BLaER1 treated with 17β-estradiol and CSF1 and Interleukin-3, amounts not matched to agents 10 nM and 100 nM (cell line): ENCODE results near the gene EPHA3.

Experiments used
- H3K27ac ChIP-seq, 11 experiments: shearing (Covaris generic); formaldehyde crosslinking; 2 replicates each; pipeline ENCODE4 v1.8.1; 2022
- H3K27me3 ChIP-seq, 11 experiments: shearing (Covaris generic); formaldehyde crosslinking; 2 replicates each; pipeline ENCODE4 v1.8.1; 2022
- H3K36me3 ChIP-seq, 11 experiments: shearing (Covaris generic); formaldehyde crosslinking; 2 replicates each; pipeline ENCODE4 v1.8.1; 2022
- H3K4me1 ChIP-seq, 10 experiments: shearing (Covaris generic); formaldehyde crosslinking; 2 replicates each; pipeline ENCODE4 v1.8.1; 2022
- H3K4me2 ChIP-seq, 11 experiments: shearing (Covaris generic); formaldehyde crosslinking; 2 replicates each; pipeline ENCODE4 v1.8.1; 2022
- H3K4me3 ChIP-seq, 10 experiments: shearing (Covaris generic); formaldehyde crosslinking; 2 replicates each; pipeline ENCODE4 v1.8.1; 2022
- H3K9ac ChIP-seq, 11 experiments: shearing (Covaris generic); formaldehyde crosslinking; 2 replicates each; pipeline ENCODE4 v1.8.1; 2022
- H3K9me3 ChIP-seq, 11 experiments: shearing (Covaris generic); formaldehyde crosslinking; replicated peaks in 1 of 11; 2 replicates each; pipeline ENCODE4 v1.8.1; 2022
- H4K20me1 ChIP-seq, 11 experiments: shearing (Covaris generic); formaldehyde crosslinking; 2 replicates each; pipeline ENCODE4 v1.8.1; 2022
- Cebpa-rat ChIP-seq, 11 experiments: shearing (Covaris generic); IDR thresholded peaks; 2 replicates each; pipeline ENCODE4 v1.8.1; 2022

Gene EPHA3

DNA sequence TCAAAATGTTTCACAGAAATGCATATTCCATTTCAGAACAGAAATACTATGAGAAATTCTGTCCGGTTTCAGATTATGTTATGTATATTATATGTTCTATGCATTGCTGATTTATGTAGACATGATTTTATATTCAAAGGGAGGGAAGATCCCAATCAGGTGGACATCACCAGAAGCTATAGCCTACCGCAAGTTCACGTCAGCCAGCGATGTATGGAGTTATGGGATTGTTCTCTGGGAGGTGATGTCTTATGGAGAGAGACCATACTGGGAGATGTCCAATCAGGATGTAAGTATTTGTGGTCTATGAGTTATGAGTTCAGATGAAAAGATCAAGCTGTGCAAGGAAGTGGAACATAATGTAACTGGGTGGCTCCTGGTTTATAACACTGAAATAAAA is 341.7 kb downstream of the EPHA3 start:
- H3K27me3 ChIP-seq, result no peaks in the 10 kb centered on the region
- no peak overlapping the region for H3K4me3 ChIP-seq
- peaks cover 20 to 86% (median 59%) of the 10 kb centered on the region in 11 experiments for H3K36me3 ChIP-seq
- H3K4me2 ChIP-seq, result no peak overlapping the region
- no peak overlapping the region for H3K27ac ChIP-seq
- H3K9me3 ChIP-seq, result no peaks in the 10 kb centered on the region
- no peaks in the 10 kb centered on the region for H3K4me1 ChIP-seq
- H3K9ac ChIP-seq, result no peak overlapping the region
- H4K20me1 ChIP-seq, result no peaks in the 10 kb centered on the region
- no peak for TF ChIP-seq Cebpa-rat (IDR thresholded peaks at IDR 0.05)

DNA sequence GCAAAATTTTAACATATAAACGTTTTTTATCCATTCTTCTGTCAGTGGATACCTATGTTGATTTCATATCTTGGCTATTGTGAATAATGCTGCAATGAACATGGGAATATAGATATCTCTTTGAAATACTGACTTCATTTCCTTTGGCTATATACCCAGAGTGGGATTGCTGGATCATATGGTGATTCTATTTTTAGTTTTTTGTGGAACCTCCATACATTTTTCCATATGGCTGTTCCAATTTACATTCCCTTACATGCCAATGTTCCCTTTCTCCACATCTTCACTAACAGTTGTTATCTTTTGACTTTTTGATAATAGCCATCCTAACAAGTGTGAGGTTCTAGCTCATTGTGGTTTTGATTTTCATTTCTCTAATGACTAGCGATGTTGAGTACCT is 344.6 kb downstream of the EPHA3 start:
- H3K27me3 ChIP-seq, result no peaks in the 10 kb centered on the region
- no peak for TF ChIP-seq Cebpa-rat (IDR thresholded peaks at IDR 0.05)
- no peak overlapping the region for H3K4me3 ChIP-seq
- H3K27ac ChIP-seq, result no peak overlapping the region
- H3K4me2 ChIP-seq, result no peak overlapping the region
- no peaks in the 10 kb centered on the region for H3K4me1 ChIP-seq
- no peaks in the 10 kb centered on the region for H3K9me3 ChIP-seq
- H3K36me3 ChIP-seq, result peaks cover 33 to 98% (median 75%) of the 10 kb centered on the region in 11 experiments
- no peaks in the 10 kb centered on the region for H4K20me1 ChIP-seq
- no peak overlapping the region for H3K9ac ChIP-seq

GRCh38 chr3:89455240-89455639 is 347.8 kb downstream of the EPHA3 start:
- Histone ChIP-seq H3K4me1 (no peaks in the 10 kb centered on the region), H3K9me3 (no peaks in the 10 kb centered on the region), H3K9ac (no peak overlapping the region), H3K4me3 (no peak overlapping the region), H3K4me2 (no peak overlapping the region), H3K27ac (no peak overlapping the region), H4K20me1 (no peaks in the 10 kb centered on the region), H3K27me3 (no peaks in the 10 kb centered on the region), H3K36me3 (peaks cover 32 to 85% (median 69%) of the 10 kb centered on the region in 11 experiments)
- no peak for TF ChIP-seq Cebpa-rat (IDR thresholded peaks at IDR 0.05)

GRCh38 chr3:89467898-89468363 is 360.5 kb downstream of the EPHA3 start:
- TF ChIP-seq Cebpa-rat (IDR thresholded peaks at IDR 0.05), result no peak
- Histone ChIP-seq H3K4me3 (no peak overlapping the region), H4K20me1 (no peaks in the 10 kb centered on the region), H3K9me3 (no peaks in the 10 kb centered on the region), H3K9ac (no peak overlapping the region), H3K36me3 (peaks cover 22 to 44% (median 26%) of the 10 kb centered on the region in 11 experiments), H3K27ac (no peak overlapping the region), H3K4me1 (no peaks in the 10 kb centered on the region), H3K4me2 (no peak overlapping the region), H3K27me3 (no peaks in the 10 kb centered on the region)

DNA sequence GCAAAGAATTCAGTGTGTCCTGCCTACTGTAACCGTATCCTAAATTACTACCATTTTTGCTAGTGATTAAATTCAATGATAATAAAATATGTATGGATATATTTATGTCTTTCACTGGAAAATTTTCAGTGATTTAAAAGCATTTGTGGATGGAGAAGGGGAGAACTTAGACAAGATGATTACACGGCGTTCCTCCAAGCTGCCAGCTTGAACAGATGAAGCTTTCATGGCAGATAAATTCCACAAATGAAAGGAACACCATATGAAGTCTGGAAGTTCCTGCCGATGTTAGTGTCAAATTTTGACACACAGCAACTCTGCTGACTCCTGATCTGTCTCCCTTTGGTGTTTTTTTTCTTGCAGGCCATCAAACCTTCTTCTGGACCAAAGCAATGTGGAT is 364.7 kb downstream of the EPHA3 start:
- Histone ChIP-seq H3K27ac (no peak overlapping the region), H3K4me1 (no peaks in the 10 kb centered on the region), H3K4me2 (no peak overlapping the region), H3K36me3 (peaks cover 24 to 76% (median 57%) of the 10 kb centered on the region in 11 experiments), H3K4me3 (no peak overlapping the region), H3K9me3 (no peaks in the 10 kb centered on the region), H3K27me3 (no peaks in the 10 kb centered on the region), H3K9ac (no peak overlapping the region), H4K20me1 (no peaks in the 10 kb centered on the region)
- TF ChIP-seq Cebpa-rat (IDR thresholded peaks at IDR 0.05), result no peak

GRCh38 chr3:89474333-89475130 is 367.1 kb downstream of the EPHA3 start:
- Histone ChIP-seq H3K36me3 (peaks cover 39 to 86% (median 80%) of the 10 kb centered on the region in 11 experiments), H3K9ac (no peak overlapping the region), H3K9me3 (no peaks in the 10 kb centered on the region), H3K27me3 (no peaks in the 10 kb centered on the region), H3K27ac (no peak overlapping the region), H4K20me1 (no peaks in the 10 kb centered on the region), H3K4me3 (no peak overlapping the region), H3K4me1 (no peaks in the 10 kb centered on the region), H3K4me2 (no peak overlapping the region)
- no peak for TF ChIP-seq Cebpa-rat (IDR thresholded peaks at IDR 0.05)

DNA sequence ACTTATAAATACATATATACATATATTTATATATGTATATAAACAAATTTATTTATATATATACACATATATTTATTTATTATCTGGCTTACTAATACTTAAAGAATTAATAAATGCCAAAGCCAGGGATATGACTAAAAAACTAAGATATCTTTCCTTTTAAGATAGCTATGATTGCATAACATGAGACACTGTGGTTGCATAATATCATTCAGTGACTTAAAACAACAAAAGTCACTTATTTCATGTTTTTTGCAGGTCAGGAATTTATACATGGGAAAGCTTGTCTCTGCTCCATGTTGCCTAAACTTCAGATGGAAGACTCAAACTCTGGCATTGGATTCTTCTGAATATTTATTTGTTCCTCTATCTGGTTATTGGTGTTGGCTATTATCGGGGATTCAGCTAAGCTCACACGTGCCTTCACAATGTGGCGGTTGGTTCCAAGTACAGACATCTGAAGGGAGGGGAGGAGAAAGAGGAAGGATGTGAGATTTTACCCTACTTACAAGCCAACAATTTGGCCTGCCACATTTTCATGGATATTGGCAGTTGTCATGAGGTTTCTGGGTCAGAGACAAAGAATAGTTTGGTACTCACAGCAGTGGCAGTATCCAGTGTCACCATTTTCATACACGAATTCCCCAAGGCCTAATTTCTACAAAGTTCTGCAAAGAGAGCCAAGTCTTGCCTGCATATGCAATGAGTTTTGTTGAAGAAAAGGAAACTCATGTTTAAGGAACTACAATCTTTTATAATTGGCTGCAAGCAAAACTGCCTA is 381.6 kb downstream of the EPHA3 start:
- Histone ChIP-seq H3K4me3 (no peak overlapping the region), H3K27me3 (no peaks in the 10 kb centered on the region), H3K9ac (no peak overlapping the region), H3K27ac (no peak overlapping the region), H3K4me2 (no peak overlapping the region), H3K9me3 (peaks cover 0 to 5% (median 0%) of the 10 kb centered on the region in 11 experiments; a peak in 1 of 22 replicates), H3K36me3 (no peaks in the 10 kb centered on the region), H4K20me1 (no peaks in the 10 kb centered on the region; a peak in 1 of 22 replicates), H3K4me1 (peaks cover 0 to 5% (median 0%) of the 10 kb centered on the region in 10 experiments; a peak in 1 of 20 replicates)
- no peak for TF ChIP-seq Cebpa-rat (IDR thresholded peaks at IDR 0.05)

DNA sequence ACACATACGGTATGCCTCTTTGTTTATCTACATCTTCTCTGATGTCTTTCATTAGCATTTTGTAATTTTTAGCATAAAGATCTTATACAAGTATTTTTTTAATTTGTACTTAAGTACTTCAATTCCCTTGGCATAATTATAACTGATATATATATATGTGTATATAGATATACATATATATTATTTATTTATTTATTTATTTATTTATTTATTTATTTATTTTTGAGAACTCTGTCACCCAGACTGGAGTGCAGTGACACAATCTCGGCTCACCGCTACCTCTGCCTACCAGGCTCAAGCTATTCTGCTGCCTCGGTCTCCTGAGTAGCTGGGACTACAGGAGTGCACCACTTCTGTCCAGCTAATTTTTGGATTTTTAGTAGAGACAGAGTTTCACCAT is 382.7 kb downstream of the EPHA3 start:
- no peak for TF ChIP-seq Cebpa-rat (IDR thresholded peaks at IDR 0.05)
- Histone ChIP-seq H3K4me3 (no peak overlapping the region), H3K9ac (no peak overlapping the region), H3K27me3 (no peaks in the 10 kb centered on the region), H3K27ac (no peak overlapping the region), H3K9me3 (peaks cover 0 to 5% (median 0%) of the 10 kb centered on the region in 11 experiments; a peak in 1 of 22 replicates), H3K36me3 (no peaks in the 10 kb centered on the region), H4K20me1 (no peaks in the 10 kb centered on the region; a peak in 1 of 22 replicates), H3K4me1 (peaks cover 0 to 5% (median 0%) of the 10 kb centered on the region in 10 experiments; a peak in 1 of 20 replicates), H3K4me2 (no peak overlapping the region)

- Histone ChIP-seq H3K27me3 (no peaks in the 10 kb centered on the region), H3K9ac (no peak overlapping the region), H3K4me3 (no peak overlapping the region), H3K4me2 (no peak overlapping the region), H3K27ac (no peak overlapping the region), H3K4me1 (no peaks in the 10 kb centered on the region), H3K9me3 (no peaks in the 10 kb centered on the region), H3K36me3 (no peaks in the 10 kb centered on the region), H4K20me1 (no peaks in the 10 kb centered on the region)
- no peak for TF ChIP-seq Cebpa-rat (IDR thresholded peaks at IDR 0.05)
These were observed 387.3 kb downstream of the EPHA3 start for GRCh38 chr3:89494734-89495133.
